ENCODE measurements around the gene KSR2.

KSR2 gene

GRCh38 chr12:117501076-117501869, 467.5 kb downstream of the KSR2 start:
- Mint-ChIP-seq H3K27ac (no peak overlapping the region), H3K36me3 (no peaks in the 10 kb centered on the region), H3K4me1 (no peaks in the 10 kb centered on the region), H3K4me3 (no peak overlapping the region), H3K9me3 (peaks cover 4% of the 10 kb centered on the region)
- DNase-seq (ENCODE audit: low spot score in 2 of 2) (no peak), ATAC-seq (no peak)

DNA sequence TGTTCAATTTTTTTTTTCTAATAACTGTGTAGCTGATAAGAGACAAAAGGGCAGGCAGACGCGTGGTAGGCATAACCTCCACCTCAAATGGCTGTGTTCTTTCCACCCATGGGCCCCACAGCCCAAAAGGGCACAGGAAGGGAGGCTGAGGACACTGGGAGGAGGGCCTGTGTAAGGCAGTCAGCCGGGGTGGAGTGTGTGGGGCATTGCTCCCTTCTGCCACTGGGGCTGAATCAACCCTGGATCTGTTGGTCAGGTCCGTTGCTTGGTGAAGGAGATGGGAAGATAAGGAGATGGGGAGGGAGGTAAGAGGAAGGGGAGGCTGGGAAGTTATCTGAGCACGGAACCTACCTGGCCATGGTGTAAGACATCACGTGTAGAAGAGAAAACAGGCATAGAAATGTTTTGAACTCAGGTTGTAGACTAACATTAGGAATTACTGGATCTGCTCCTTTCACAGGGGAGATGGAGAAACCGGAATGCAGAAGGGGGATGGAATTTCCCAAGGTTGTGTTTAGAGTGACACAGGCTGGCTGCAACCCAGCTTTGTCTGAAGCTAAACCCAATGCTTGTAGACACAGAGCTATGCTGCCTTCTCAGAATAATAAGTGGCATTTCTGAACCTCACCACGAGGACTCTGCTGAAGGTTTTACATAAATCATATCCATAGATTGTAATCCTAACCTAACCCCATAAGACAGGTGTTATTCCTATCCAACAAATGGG, 468.9 kb downstream of the KSR2 start:
- DNase-seq (ENCODE audit: low spot score in 2 of 2) (no peak), ATAC-seq (no peak)
- H3K4me1 Mint-ChIP-seq: no peaks in the 10 kb centered on the region
- no peaks in the 10 kb centered on the region for H3K36me3 Mint-ChIP-seq
- H3K4me3 Mint-ChIP-seq: no peak overlapping the region
- H3K27ac Mint-ChIP-seq: no peak overlapping the region
- H3K9me3 Mint-ChIP-seq: no peaks in the 10 kb centered on the region

DNA sequence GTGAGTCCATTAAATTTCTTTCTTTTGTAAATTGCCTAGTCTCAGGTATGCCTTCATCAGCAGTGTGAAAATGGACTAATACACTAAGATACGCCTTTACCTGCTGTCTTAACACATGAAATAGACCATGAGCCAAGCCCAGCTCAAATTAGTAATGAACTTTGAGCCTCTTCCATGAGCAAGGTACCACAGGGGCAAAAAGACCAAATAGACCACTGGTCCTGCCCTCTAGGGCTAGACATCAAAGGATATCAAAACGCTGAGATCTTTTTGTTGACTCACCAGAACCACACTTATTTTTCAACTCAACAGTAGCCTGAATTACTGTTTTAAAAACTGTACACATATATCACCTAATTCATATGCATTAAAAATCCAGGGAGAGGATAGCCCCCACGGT, 469.9 kb downstream of the KSR2 start:
- Mint-ChIP-seq H3K27ac (no peak overlapping the region), H3K4me1 (no peaks in the 10 kb centered on the region), H3K36me3 (no peaks in the 10 kb centered on the region)

DNA sequence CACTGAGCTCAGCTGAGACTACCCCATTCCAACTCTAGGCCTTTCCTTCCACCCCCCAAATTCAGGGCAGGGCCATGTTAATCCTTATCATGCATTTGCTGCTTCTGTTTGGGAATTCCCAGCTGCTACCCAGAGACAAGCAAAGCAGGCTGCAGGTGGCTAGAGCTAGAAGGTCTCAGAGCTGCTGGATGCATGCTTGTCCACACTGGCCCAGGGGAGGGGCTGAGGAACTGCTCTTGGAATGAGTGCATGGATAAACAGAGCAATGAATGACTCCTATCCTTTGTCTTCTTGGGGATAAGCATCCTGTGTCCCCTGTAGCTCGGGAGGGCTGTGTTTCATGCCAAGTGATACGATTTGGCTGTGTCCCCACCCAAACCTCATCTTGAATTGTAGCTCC, 470.5 kb downstream of the KSR2 start:
- H3K4me3 Mint-ChIP-seq: no peak overlapping the region
- H3K9me3 Mint-ChIP-seq: no peaks in the 10 kb centered on the region
- no peak overlapping the region for H3K27ac Mint-ChIP-seq
- no peaks in the 10 kb centered on the region for H3K36me3 Mint-ChIP-seq
- DNase-seq (ENCODE audit: low spot score in 2 of 2) (no peak), ATAC-seq (no peak)
- no peaks in the 10 kb centered on the region for H3K4me1 Mint-ChIP-seq

More for the DNA sequence above, 469.9 kb downstream of the KSR2 start:
- ATAC-seq (no peak), DNase-seq (ENCODE audit: low spot score in 2 of 2) (no peak)
- no peak overlapping the region for H3K4me3 Mint-ChIP-seq
- no peaks in the 10 kb centered on the region for H3K9me3 Mint-ChIP-seq

DNA sequence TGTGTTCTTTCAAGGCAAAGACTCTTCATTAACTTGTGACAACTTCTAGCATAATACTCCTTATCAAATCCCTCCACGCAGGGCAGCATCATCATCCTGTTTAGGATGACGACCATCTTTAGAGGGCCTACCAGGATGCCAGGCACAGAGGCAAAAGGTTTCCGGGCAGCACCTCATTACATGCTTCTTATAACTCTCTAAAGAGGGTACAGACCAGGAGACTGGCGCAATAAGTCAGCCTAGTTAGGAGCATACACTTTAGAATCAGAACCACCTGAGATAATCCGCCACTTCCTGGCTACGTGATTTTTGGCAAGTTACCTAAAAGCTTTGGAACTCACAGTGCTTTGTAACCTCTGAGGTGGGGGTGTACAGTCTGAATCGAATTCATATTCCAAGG, 471.4 kb downstream of the KSR2 start:
- Mint-ChIP-seq H3K27ac (no peak overlapping the region), H3K9me3 (no peaks in the 10 kb centered on the region), H3K36me3 (no peaks in the 10 kb centered on the region), H3K4me1 (no peaks in the 10 kb centered on the region), H3K4me3 (no peak overlapping the region)
- ATAC-seq (no peak), DNase-seq (ENCODE audit: low spot score in 2 of 2) (no peak)

DNA sequence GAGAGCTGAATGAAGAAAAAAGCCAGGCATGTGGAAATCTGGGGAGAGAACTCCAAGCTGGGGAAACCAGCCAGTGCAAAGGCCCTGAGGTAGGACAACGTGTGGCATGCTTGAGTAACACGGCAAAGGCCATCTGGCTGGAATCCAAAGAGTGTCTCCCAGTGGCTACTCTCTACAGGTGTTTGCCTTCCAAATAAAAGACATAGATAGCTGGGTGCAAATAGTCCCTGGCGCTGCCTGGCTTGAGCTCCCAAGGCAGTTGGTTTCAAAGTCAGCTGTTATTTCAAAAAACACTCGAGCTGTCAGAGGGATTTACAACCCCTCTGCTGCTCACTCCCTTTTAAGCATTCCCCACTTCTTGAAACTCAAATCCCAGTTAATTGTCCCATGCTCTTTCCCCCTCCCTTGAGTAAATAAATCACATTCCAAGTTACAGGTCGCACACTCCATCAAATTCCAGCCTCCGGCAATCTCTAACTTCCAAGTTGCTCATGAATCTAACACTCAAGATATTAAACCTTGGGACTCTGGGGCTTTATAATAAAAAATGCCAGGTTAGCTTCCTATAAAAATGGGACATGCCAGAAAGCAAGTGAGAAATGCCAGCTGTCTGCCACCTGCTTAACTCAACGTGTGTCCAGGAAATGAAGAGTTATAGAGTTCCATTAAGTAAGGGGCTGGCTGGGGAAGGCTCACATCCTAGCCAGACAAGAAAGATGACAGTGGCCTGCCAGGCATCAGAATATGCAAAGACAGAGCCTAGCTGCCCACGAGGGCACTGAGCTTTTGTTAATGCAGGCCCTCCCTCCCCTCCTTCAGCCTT, 473.7 kb downstream of the KSR2 start:
- H3K27ac Mint-ChIP-seq: no peak overlapping the region
- no peak overlapping the region for H3K4me3 Mint-ChIP-seq
- no peaks in the 10 kb centered on the region for H3K4me1 Mint-ChIP-seq
- no peaks in the 10 kb centered on the region for H3K36me3 Mint-ChIP-seq
- no peak for ATAC-seq
- DNase-seq (ENCODE audit: low spot score in 2 of 2): no peak
- no peaks in the 10 kb centered on the region for H3K9me3 Mint-ChIP-seq

DNA sequence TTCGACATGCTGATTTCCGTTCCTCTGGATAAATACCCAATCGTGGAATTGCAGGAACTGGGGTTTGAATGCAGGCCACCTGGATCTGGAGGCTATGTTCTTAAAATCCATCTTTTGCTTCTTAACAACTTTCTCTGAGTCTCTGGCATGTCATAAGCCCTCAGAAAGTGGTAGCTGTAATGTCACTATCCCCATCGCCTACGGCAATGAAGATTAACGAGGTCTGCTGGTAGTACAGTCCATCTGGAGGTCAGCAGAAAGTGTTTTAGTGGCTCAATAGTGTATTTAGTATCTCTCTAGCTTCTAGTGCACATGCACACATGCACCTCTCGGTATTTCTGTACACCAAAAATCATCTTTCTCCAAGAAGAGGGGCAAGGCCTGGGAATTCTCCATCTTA, 477.1 kb downstream of the KSR2 start:
- Mint-ChIP-seq H3K27ac (no peak overlapping the region), H3K36me3 (no peaks in the 10 kb centered on the region), H3K9me3 (no peaks in the 10 kb centered on the region), H3K4me3 (no peak overlapping the region), H3K4me1 (no peaks in the 10 kb centered on the region)
- ATAC-seq (no peak), DNase-seq (ENCODE audit: low spot score in 2 of 2) (no peak)

DNA sequence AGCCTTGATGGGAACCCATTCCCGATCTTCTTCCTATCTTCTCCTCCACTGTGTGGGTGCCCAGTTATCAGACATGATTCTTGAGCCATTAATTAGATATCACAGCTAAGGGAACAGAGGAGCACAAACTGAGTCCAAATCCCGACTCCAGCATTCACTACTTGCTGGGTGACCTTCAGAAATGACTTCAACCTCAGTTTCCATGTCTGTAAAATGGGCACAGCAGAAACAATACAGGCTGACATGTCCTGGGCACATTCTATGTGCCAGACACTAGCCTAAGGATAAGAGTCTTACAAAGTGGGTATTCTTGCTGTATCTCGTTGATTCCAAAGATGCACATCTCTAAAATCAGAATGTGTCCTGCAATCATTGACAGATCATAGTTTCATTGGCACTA, 478.7 kb downstream of the KSR2 start:
- no peaks in the 10 kb centered on the region for H3K4me1 Mint-ChIP-seq
- no peak for DNase-seq (ENCODE audit: low spot score in 2 of 2)
- no peaks in the 10 kb centered on the region for H3K9me3 Mint-ChIP-seq
- ATAC-seq: no peak
- no peak overlapping the region for H3K27ac Mint-ChIP-seq
- H3K36me3 Mint-ChIP-seq: no peaks in the 10 kb centered on the region
- H3K4me3 Mint-ChIP-seq: no peak overlapping the region

DNA sequence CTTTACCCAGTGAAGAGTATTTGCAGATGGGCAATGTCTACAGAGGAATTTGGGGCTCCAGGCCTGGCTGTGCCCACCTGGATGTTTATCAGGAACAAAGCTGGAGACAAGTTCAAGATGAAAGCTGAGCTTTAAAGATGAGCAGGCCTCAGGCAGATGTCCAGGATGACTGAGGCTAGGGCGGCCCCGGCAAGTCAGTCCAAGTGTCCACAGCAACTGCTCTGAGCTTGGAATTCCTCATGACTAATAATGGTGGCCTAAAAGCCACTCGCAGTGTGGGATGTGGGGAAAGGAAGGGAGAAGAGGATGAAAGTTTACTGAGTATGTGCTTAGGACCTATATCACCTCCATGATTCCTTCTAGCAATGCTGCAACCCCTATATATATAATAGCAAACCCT, 479.1 kb downstream of the KSR2 start:
- Mint-ChIP-seq H3K9me3 (no peaks in the 10 kb centered on the region), H3K4me3 (no peak overlapping the region), H3K4me1 (no peaks in the 10 kb centered on the region), H3K36me3 (no peaks in the 10 kb centered on the region), H3K27ac (no peak overlapping the region)
- DNase-seq (ENCODE audit: low spot score in 2 of 2): no peak
- no peak for ATAC-seq

- H3K27ac Mint-ChIP-seq: no peak overlapping the region
- no peaks in the 10 kb centered on the region for H3K36me3 Mint-ChIP-seq
- peaks cover 5% of the 10 kb centered on the region for H3K9me3 Mint-ChIP-seq
- no peak for DNase-seq (ENCODE audit: low spot score in 2 of 2)
- H3K4me1 Mint-ChIP-seq: no peaks in the 10 kb centered on the region
- no peak for ATAC-seq
- no peak overlapping the region for H3K4me3 Mint-ChIP-seq
These were observed 481.7 kb downstream of the KSR2 start for GRCh38 chr12:117486840-117487659.

GRCh38 chr12:117485984-117486839, 482.6 kb downstream of the KSR2 start:
- ATAC-seq (no peak), DNase-seq (ENCODE audit: low spot score in 2 of 2) (no peak)
- H3K4me1 Mint-ChIP-seq: no peaks in the 10 kb centered on the region
- no peak overlapping the region for H3K4me3 Mint-ChIP-seq
- H3K36me3 Mint-ChIP-seq: no peaks in the 10 kb centered on the region
- peaks cover 5% of the 10 kb centered on the region for H3K9me3 Mint-ChIP-seq
- H3K27ac Mint-ChIP-seq: no peak overlapping the region

DNA sequence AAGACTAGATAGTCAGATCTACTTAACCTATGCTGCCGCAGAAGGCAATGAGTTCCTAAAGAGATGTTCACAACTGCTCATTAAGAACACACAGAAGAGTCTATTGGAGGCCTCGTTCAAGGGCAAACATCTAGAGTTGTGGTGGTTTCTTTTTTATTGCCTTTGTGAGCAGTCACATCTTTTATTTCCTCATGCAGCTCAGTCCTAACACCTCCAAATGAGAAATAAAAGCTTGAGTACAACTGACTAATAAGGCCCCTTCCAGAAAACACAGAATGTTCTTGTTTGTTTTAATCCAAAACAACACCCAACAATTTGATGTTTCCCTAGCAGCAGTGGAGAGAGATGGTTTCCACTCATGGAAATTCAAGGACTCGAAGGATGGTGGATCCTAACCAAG, 483.9 kb downstream of the KSR2 start:
- no peak for ATAC-seq

DNA sequence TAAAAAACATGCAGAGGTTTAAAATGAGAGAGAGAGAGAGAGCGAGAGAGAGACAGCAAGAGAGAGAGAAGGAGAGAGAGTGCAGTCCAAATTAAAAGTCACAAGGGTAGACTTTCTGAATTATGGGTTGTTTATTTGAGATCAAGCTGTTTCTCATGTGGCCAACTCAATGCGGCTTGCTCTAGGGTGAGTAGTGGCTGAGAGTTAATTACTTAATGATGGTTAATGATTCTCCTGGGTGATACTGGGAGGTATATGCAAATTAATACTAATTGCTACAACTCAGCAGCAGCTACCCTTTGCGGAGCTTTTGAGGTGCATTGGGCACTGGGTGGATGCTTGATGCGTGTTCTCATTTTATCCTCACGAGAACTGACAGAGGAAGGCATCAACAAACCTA, 485.3 kb downstream of the KSR2 start:
- no peaks in the 10 kb centered on the region for H3K4me1 Mint-ChIP-seq
- peaks cover 5% of the 10 kb centered on the region for H3K9me3 Mint-ChIP-seq
- no peak overlapping the region for H3K4me3 Mint-ChIP-seq
- DNase-seq (ENCODE audit: low spot score in 2 of 2) (no peak), ATAC-seq (no peak)
- H3K27ac Mint-ChIP-seq: no peak overlapping the region
- H3K36me3 Mint-ChIP-seq: no peaks in the 10 kb centered on the region

More for the DNA sequence above, 483.9 kb downstream of the KSR2 start:
- DNase-seq (ENCODE audit: low spot score in 2 of 2): no peak
- Mint-ChIP-seq H3K4me1 (no peaks in the 10 kb centered on the region), H3K36me3 (no peaks in the 10 kb centered on the region), H3K9me3 (peaks cover 5% of the 10 kb centered on the region), H3K27ac (no peak overlapping the region), H3K4me3 (no peak overlapping the region)

DNA sequence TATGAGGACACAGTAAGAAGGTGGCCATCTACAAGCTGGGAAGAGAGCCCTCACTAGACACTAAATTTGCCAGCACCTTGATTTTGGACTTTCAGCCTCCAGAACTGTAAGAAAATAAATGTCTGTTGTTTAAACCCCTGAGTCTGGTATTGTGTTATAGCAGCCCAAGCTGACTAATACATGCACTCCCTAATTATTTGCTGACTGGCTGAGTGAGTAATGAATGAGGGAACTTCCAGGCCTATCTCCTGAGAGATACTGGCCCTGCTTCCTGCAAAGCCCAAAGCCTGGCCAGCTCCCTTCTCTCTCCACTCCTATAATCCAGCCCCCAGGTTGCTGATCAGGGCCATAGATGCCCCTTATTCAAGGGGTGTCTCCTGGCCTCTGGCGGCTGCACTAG, 487.3 kb downstream of the KSR2 start:
- no peaks in the 10 kb centered on the region for H3K36me3 Mint-ChIP-seq
- no peak overlapping the region for H3K4me3 Mint-ChIP-seq
- H3K9me3 Mint-ChIP-seq: peaks cover 5% of the 10 kb centered on the region
- no peaks in the 10 kb centered on the region for H3K4me1 Mint-ChIP-seq
- ATAC-seq: no peak
- DNase-seq (ENCODE audit: low spot score in 2 of 2): no peak
- H3K27ac Mint-ChIP-seq: no peak overlapping the region

Measured in stimulated activated effector memory CD8-positive, alpha-beta T cell treated with anti-CD3 and anti-CD28 coated beads, Interleukin-12 subunit alpha, Interleukin-12 subunit beta, amount 100 ng/mL, for 72 hours (primary cell).